NCI-H2107 treated with DMSO at 0.1 percent for 48 hours (cell line): ENCODE measurements around the gene FBXW4.
A peak's percentile ranks its signal among the peaks of the same experiment; 100 is the strongest.
"Not testable (repeated sequence)": the region's sequence is repeated elsewhere in the genome, so short reads cannot be mapped to it uniquely, and the experiment has no call there.

Experiments
- DNase-seq: peaks from one replicate; lab custom pipeline; 2025; ENCODE audit not compliant: unreplicated experiment; lab: John Stamatoyannopoulos, UW

FBXW4 gene

GRCh38 chr10:101617824-101618568 lies 77.0 kb downstream of the FBXW4 start:
- DNase-seq, result no peak

DNA sequence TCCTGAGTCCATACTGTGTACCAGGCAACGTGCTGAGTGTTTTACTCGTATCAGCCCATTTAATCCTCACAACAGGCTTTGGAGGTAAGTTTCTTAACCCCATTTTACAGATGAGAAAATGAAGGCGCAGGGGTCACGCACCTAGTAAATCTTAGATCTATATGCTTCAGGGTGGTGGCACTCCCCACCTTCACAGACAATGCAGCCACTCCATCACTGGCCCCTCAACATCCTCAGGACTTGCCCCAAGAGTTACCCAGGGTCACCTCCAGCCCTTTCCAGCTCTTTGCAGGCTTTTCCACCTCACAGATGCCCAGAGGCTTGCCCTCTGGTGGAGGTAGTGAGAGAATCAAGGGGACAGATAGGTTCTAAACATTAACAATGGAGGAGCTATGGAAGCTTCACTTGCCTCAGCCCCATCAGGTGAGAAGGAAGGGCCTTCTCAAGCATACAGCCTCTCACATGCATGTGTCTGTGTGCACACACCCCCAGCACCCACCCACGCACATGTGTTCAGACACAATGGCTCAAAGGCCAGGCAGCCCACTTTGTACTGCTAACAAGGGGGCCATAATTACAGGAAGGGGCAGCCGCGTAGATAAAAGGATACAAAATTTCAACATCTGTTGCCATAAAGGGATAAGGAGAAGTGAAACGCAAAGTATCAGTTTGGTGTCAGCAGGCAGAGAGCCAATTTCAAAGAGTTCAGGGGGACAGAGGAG lies 77.7 kb downstream of the FBXW4 start:
- no peak for DNase-seq

DNA sequence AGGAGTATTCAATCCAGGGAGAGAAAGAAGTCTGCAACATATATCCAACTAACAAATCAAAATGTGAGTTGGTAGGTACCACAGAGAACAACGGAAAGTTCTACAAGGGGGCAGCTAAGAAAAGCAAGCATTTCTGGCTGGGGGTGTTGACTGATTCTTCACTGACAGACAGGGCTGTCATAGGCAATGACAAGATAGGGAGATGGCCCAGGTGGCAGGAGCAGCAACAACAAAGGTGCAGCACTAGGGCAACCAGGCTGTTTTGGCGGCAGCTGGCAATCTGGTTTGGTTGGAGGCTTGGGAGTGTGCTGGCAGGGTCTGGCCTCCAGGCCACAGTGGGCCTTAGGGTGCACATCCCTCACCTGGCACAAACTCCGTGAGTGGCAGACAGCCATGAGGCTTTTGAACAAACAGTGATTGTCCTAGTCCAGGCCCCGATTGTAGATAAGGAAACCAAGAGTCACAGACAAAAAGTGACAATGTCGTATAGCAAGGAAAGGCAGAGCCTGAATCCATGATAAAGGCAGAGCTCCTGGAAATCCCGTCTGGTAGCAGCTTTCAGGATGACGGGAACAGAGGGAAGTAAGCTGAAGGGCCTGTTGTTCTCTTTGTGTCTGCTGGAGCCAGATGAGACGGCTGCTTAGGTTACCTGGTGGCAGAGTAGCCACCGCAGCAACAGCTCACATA lies 78.4 kb downstream of the FBXW4 start:
- DNase-seq, result no peak

DNA sequence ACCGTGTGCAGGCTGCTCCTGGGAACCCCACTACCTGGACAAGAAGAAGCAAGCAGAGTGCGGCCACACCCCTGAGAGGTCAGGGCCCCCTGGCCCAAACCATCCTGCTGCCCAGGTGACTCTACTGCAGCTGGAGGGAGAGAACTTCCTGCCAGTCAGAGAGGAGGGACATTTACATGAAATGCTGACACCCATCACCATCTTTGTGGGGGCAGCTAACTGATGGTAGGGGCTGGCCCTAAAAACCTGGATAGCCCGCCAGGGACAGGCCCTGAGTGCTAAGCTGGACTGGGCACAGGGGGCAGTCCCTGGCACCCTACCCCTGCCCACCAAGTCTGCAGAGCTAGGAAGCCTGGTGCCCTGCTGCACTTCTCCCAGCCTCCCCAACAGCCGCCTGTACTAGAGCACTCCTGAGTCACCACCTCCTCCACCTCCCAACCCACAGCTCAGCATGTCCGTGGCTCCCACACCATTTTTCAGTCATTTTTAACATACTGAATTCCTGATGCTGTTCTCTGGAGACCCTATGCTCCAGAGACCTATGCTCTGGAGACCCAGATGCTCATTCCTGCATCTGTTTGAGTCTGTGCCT lies 79.3 kb downstream of the FBXW4 start:
- no peak for DNase-seq

DNA sequence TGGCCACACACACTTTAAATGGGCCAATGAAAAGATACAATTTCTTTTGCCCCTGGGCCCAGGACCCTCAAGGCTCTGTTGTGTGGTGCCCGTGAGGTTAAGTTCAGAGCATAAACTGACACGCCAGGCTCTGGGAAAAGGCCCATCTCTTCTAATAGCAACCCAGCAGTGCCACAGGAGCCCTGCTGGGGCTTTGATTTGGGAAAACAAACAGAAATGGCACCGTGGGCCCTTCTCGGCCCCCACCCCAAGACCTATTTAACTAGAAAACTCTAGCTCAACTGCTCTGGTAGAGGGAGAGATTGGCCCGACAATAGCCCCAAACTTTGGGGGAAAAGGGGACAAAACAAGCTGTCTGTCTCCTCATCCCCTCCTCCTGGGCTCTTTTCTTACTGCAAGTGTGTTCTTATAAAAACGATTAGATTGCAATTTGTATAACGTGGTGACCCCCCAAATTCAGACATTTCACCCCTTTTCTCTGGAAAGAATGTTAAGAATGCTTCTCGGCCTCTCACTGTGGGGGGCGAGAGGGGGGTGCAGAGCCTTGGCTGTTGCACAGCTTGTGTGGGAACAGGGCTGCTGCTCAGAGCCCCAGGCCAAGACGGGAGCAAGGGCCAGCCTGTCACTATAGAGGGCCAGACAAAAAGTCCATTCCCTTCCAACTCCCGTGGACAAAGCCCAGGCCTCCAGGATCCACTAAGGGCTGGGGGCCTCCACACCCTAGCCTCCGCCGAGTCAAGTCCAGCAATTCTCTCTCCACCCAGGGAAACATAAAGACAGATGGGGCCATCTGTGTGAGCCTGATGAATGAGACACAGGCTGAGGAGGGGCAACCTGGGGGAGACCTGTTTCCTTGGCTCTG lies 80.1 kb downstream of the FBXW4 start:
- no peak for DNase-seq

DNA sequence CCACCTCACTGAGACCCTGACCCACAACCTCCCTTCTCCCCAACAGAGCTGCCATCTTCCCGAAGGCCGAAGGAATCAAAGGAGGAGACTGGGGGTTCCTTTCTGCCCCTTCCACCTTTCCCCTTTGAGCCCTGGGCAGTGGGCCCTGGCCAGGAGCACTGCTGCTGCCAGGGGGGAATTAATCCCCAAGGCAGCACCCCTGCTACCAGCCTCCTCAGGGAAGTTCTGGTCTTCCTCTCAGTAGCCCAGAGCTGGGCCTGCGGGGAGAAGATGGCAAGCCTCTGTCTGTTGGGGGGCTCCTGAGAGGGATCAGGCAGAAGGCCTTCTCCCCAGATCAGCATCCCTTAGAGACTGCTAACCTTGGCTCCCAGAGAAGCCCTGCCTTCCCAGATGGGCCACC lies 81.3 kb downstream of the FBXW4 start:
- no peak for DNase-seq

- no peak for DNase-seq
Measured at GRCh38 chr10:101612872-101613271, 82.1 kb downstream of the FBXW4 start.

- no peak for DNase-seq
Measured at GRCh38 chr10:101612086-101612485, 82.9 kb downstream of the FBXW4 start.

DNA sequence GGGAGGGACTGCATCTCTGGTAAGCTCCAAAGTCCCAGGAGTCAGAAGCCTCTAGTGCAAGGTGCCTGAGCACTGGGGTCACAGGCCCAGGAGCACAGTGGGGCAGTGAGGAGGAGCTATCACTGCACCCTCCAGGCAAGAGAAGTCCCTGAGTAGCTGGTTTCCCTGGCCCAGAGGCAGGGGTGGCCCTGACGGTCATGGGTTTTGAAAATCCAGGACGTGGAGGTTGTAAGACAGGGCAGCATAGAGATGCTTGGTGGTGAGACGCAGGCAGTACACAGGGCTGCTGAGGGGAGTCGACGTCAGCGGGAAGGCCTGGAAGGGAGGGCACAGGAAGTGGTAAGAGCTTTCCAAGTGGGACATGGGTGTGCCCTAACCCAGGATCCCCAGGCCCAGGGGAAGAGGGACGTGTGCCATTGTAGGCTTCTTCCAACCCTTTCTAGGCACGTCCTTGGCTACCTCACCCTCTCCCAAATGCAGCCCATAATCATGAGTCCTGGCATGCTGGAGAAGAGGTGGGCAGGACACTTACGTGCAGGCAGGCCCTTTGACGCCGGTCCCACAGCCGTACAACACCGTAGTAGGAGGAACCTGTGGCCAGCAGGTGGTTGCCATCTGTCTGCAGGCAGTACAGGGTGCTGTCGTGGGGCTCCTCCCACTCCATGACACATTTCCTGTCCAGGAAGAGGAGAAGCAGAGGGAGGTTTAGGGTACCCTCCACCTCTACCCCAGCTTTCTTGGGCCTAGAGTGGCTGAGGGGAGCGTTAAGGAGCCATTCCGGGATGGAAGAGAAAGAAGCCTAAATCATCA lies 83.7 kb downstream of the FBXW4 start:
- no peak for DNase-seq

DNA sequence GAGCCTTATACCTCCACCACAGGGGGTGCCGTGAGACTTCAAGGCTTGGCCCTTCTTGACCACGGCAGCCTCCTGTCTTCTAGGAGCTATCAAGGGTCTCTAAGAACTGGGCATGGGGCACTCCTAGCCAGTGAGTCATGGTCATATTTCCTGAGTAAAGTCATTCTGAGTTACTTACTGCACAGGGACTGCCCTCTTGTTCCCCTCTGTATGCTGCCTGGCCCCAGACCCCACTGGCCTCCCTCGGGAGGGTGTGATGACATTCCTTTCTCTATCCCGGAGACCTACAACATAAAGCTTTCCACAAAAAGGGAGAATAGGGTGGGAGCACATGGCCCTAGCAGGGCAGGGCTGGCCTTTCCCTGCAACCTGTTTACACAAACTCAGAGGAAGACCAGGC lies 85.5 kb downstream of the FBXW4 start:
- DNase-seq, result no peak

- DNase-seq, result no peak
Measured at GRCh38 chr10:101607124-101607523, 87.8 kb downstream of the FBXW4 start.

- DNase-seq, result peak; percentile 41
Measured at GRCh38 chr10:101602761-101603398, 92.1 kb downstream of the FBXW4 start.

GRCh38 chr10:101601541-101601940 lies 93.4 kb downstream of the FBXW4 start:
- DNase-seq, result no peak

DNA sequence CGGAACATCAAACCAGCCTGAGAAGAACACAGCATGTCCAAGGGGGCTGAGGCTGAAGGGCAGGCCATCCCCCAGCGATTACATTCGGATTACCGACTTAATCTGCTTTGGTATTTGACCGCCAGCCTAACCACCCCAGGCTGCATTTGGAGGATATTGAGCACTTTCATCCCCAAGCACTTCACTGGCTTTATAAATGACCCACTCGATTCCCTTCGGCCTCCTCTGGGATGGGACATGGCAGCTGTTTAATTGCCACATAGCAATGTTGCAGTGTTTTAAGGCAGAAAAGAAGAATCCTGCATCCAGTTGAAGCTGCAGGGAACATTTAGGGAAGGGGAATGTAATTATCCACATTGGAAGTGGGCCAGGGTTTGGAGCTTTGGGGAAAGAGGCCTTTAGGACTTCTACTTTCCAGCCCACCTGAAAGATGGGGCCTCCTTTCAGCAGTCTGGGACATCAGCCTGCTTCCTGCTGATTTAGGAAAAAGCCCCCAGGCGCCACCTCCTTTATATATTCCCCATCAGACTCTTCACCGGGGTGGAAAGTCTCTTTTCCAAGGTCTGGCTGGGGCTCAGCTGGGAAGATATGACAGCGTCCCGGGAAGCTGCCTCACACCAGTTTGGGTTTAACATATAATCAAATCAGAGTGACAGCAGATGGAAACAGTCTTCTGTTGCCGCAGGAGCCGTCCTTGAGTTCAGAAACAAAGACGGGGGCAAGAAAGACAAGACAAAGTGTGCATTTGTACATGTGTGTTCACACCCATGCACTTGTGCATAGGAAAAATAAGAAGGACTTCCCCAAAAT lies 97.7 kb downstream of the FBXW4 start:
- DNase-seq, result no peak

- peak; percentile 26 for DNase-seq
Measured at GRCh38 chr10:101595591-101596433, 99.2 kb downstream of the FBXW4 start.

DNA sequence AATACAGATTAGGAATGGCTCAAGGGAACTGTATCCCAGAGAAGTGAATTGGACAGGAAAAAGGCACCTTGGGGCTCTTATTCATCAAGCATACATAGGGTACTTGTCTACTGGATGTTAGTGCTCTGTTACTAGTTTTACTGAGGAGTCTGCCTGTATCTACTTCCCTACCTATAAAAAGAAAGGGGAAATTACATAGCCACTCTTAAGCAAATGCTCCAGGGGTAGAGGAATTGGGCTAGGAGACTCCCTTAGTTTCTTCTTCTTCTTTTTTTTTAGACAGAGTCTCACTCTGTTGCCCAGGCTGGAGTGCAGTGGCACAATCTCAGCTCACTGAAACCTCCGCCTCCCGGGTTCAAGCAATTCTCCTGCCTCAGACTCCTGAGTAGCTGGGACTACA lies 101.6 kb downstream of the FBXW4 start:
- not testable (repeated sequence) for DNase-seq

DNA sequence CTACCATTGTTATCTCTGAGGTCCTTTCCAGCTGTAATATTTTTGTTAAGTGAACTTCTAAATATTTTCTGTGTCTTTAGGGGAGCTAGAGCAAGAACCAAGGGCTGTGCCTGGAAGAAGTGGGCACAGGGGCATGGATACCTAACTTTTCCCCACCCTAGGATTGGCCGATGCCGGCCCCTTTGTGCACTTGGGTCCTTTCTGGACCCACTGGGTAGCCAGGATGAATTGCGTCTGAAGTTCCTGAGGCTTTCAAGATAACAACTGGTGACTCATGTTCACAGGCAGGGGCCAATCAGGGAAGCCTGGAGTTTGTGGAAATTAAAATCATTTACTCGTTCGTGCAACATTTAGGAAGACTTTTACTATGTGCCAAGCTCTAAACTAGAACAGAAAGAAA lies 106.1 kb downstream of the FBXW4 start:
- DNase-seq, result no peak
